Measurements from ENCODE around the gene TAS1R1. TPM values are rescaled to one million over a fixed set of nuclear protein-coding genes. Genes with fewer than 3 reads are reported as not detected.
A peak's percentile ranks its signal among the peaks of the same experiment; 100 is the strongest.

Gene TAS1R1
- total and polyA plus RNA-seq, 9 of the 15 experiments (the other 6 are each of a cell fraction or from before 2014, with no cell fraction given) = 0.06 TPM; not detected in 8

GRCh38 chr1:6601923-6602668, 47.0 kb downstream of the TAS1R1 start (continued):
- TF ChIP-seq ZNF79 (CRISPR knock-in tag; IDR thresholded peaks at IDR 0.05; ENCODE audit: low read depth) (no peak), BRD4 (IDR thresholded peaks at IDR 0.05) (peak; percentile 80; the same call in 1 of the 2 replicates), TAF9B (IDR thresholded peaks at IDR 0.05; ENCODE audit: partially characterized antibody) (no peak), PBX2 (CRISPR knock-in tag; IDR thresholded peaks at IDR 0.05; ENCODE audit: low read depth) (no peak), PBX2 (tag; conservative IDR thresholded peaks at IDR 0.05; ENCODE audit: low read depth) (no peak), SIN3B (IDR thresholded peaks at IDR 0.05; ENCODE audit: low read depth) (peak; percentile 53; the same call in 1 of the 2 replicates), CBX5 (IDR thresholded peaks at IDR 0.05; ENCODE audit: borderline replicate concordance, low read depth) (no peak), POLR3G (IDR thresholded peaks at IDR 0.05; ENCODE audit: extremely low read depth, insufficient read length, insufficient replicate concordance) (no peak), TOE1 (IDR thresholded peaks at IDR 0.05; ENCODE audit: borderline replicate concordance) (no peak), TOE1 (CRISPR knock-in tag; IDR thresholded peaks at IDR 0.05; ENCODE audit: borderline replicate concordance, low read depth) (peak; percentile 41), SP1 (CRISPR knock-in tag; IDR thresholded peaks at IDR 0.05) (no peak), ZNF280A (IDR thresholded peaks at IDR 0.05; ENCODE audit: low read depth, partially characterized antibody) (no peak), JUND (IDR thresholded peaks at IDR 0.05; ENCODE audit: borderline replicate concordance, low read depth, low read length) (no peak), JUND (tag; IDR thresholded peaks at IDR 0.05; ENCODE audit: borderline replicate concordance, low read depth, low read length) (no peak), THRAP3 (IDR thresholded peaks at IDR 0.05; ENCODE audit: borderline replicate concordance) (no peak), PML (IDR thresholded peaks at IDR 0.05; ENCODE audit: low read length) (no peak), PCBP1 (IDR thresholded peaks at IDR 0.05; ENCODE audit: low read depth, low read length, poor library complexity, severe bottlenecking) (peak; percentile 11), MAZ (CRISPR knock-in tag; conservative IDR thresholded peaks at IDR 0.05 in 1 of 2, IDR thresholded peaks at IDR 0.05 in 1 of 2) (peak in 1 of 2 experiments; percentile 10; a peak in 2 of 4 replicates), FUS (optimal IDR thresholded peaks at IDR 0.05; ENCODE audit: low read depth, low read length) (peak; percentile 82), ZSCAN29 (IDR thresholded peaks at IDR 0.05) (no peak), HMG20A (CRISPR knock-in tag; conservative IDR thresholded peaks at IDR 0.05) (no peak), ZFP91 (CRISPR knock-in tag; IDR thresholded peaks at IDR 0.05) (peak; percentile 45; the same call in 1 of the 2 replicates), RBBP5 (IDR thresholded peaks at IDR 0.05; ENCODE audit: borderline replicate concordance, insufficient read depth, low read length, poor library complexity, severe bottlenecking) (no peak)
